HepG2 (cell line): Measurements from ENCODE around the gene GSK3B. TPM values are rescaled to one million over a fixed set of nuclear protein-coding genes. Genes with fewer than 3 reads are reported as not detected.
A peak's percentile ranks its signal among the peaks of the same experiment; 100 is the strongest.

Experiments used
- BRD4 ChIP-seq: sonication (generic); formaldehyde crosslinking; IDR thresholded peaks from 2 replicates; pipeline ENCODE4 v1.4.0; 2020; ENCODE audit warnings: missing genetic modification reagents
- LRRFIP1 ChIP-seq: sonication (generic); formaldehyde crosslinking; conservative IDR thresholded peaks from 2 replicates; pipeline ENCODE4 v1.4.0; 2020; ENCODE audit warnings: missing genetic modification reagents
- NR3C1 ChIP-seq: sonication (generic); formaldehyde crosslinking; IDR thresholded peaks from 2 replicates; pipeline ENCODE4 v1.4.0; 2020; ENCODE audit warnings: missing genetic modification reagents
- SALL1 ChIP-seq: sonication (generic); formaldehyde crosslinking; IDR thresholded peaks from 2 replicates; pipeline ENCODE4 v1.8.0; 2022; ENCODE audit warnings: mild to moderate bottlenecking, missing genetic modification reagents
- SATB2 ChIP-seq: sonication (generic); formaldehyde crosslinking; IDR thresholded peaks from 2 replicates; pipeline ENCODE4 v1.5.0; 2020; ENCODE audit warnings: missing genetic modification reagents
- TBL1XR1 ChIP-seq: fragments of 150-350 bp; IDR thresholded peaks from 2 replicates; pipeline ENCODE4 v1.6.1; 2014; ENCODE audit warnings: borderline replicate concordance, low read length; ENCODE audit not compliant: partially characterized antibody
- ZNF124 ChIP-seq: sonication (generic); formaldehyde crosslinking; IDR thresholded peaks from 2 replicates; pipeline ENCODE4 v1.4.0; 2020; ENCODE audit warnings: missing genetic modification reagents
- ZNF619 ChIP-seq: sonication (generic); formaldehyde crosslinking; IDR thresholded peaks from 2 replicates; pipeline ENCODE4 v1.4.0; 2020; ENCODE audit warnings: mild to moderate bottlenecking, missing genetic modification reagents
- polyA plus RNA-seq, 8 experiments: library from polyadenylated mRNA; depleted of rRNA in 3 of 8; stranded (reverse) in 7 of 8; unstranded in 1 of 8; fragments of >200 nt; fragmentation: Illumina TruSeq in 4 of 8; extraction: Trizol in 4 of 8; gene quantifications; 2 replicates each; pipeline versions ENCODE4 v1.2.1 to v1.2.3, GENCODE V29; 2011 to 2016; ENCODE audit warnings: low read depth in 4 of 8, missing spikeins in 1 of 8, mixed read lengths in 1 of 8; ENCODE audit not compliant: insufficient read depth in 1 of 8
- total RNA-seq, 5 experiments: library from RNA; depleted of rRNA; stranded (reverse); fragments of >200 nt; fragmentation: Illumina TruSeq; extraction: Trizol; gene quantifications; 2 replicates each; pipeline ENCODE4 v1.2.3, GENCODE V29; 2016; ENCODE audit warnings: low read depth in 1 of 5
- TF ChIP-seq, protein P1 (sequence below), 2 experiments: IDR thresholded peaks; 2 replicates each; pipeline ENCODE4 v1.6.1; 2011 to 2012; ENCODE audit warnings: low read length in 2 of 2, borderline replicate concordance in 1 of 2, low read depth in 1 of 2, mild to moderate bottlenecking in 1 of 2, moderate library complexity in 1 of 2
- TF ChIP-seq, protein P2 (sequence below): IDR thresholded peaks from 2 replicates; pipeline ENCODE4 v1.6.1; 2016; ENCODE audit warnings: low read depth
- TF ChIP-seq, protein P3 (sequence below): IDR thresholded peaks from 2 replicates; pipeline ENCODE4 v1.6.1; 2012; ENCODE audit warnings: low read depth, low read length, improper control_type of control experiment
- TF ChIP-seq, protein P4 (sequence below): IDR thresholded peaks from 2 replicates; pipeline ENCODE4 v1.6.1; 2016; ENCODE audit warnings: low read depth, missing genetic modification reagents, missing compliant biosample characterization

GSK3B gene
- total and polyA plus RNA-seq, 2 of the 13 experiments (the other 11 are each of a cell fraction or from before 2014, with no cell fraction given) = 22.3 to 30.1 TPM

DNA sequence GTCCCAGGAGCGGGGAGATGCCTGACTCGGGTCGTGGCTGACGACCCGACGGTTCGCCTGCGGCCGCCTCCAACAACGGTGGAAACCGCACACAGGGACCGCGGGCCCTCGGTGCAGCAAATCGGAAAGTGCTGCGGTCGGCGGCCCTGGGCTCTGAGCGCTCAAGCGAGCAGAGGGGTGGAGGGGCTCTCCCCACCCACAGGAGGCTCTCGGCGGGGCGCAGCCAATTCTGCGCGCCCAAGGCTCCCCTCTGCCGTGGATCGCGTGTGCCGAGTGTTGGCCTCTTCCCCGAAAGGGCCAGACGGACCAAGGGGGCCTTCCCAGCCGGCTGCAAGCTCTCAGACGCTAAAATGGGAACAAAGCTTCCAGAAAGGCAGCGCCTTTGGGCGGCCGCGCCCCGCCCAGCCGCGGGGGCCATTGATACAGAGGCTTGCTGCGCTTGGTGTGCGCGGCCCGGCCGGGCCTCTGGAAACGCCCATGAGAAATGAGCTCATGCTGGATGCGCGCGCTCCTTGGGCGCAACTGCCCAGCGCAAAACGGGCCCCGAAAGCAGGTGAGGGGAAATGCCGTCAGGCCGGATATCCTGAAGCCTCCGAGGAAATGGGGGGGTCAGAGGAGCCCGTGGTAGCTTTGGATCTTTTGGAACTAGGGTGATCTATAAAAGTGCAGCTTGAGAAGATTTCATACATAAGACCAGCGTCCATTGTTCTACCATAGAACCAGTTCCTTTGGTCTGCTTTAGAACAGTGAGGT is 1.2 kb upstream of the GSK3B start (continued):
- TF ChIP-seq, protein P1, sequence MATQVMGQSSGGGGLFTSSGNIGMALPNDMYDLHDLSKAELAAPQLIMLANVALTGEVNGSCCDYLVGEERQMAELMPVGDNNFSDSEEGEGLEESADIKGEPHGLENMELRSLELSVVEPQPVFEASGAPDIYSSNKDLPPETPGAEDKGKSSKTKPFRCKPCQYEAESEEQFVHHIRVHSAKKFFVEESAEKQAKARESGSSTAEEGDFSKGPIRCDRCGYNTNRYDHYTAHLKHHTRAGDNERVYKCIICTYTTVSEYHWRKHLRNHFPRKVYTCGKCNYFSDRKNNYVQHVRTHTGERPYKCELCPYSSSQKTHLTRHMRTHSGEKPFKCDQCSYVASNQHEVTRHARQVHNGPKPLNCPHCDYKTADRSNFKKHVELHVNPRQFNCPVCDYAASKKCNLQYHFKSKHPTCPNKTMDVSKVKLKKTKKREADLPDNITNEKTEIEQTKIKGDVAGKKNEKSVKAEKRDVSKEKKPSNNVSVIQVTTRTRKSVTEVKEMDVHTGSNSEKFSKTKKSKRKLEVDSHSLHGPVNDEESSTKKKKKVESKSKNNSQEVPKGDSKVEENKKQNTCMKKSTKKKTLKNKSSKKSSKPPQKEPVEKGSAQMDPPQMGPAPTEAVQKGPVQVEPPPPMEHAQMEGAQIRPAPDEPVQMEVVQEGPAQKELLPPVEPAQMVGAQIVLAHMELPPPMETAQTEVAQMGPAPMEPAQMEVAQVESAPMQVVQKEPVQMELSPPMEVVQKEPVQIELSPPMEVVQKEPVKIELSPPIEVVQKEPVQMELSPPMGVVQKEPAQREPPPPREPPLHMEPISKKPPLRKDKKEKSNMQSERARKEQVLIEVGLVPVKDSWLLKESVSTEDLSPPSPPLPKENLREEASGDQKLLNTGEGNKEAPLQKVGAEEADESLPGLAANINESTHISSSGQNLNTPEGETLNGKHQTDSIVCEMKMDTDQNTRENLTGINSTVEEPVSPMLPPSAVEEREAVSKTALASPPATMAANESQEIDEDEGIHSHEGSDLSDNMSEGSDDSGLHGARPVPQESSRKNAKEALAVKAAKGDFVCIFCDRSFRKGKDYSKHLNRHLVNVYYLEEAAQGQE (IDR thresholded peaks at IDR 0.05; ENCODE audit: borderline replicate concordance in 1 of 2, low read depth in 1 of 2, low read length in 2 of 2) = peak in 1 of 2 experiments; percentile 58; a peak in 2 of 4 replicates
- TF ChIP-seq, protein P2, sequence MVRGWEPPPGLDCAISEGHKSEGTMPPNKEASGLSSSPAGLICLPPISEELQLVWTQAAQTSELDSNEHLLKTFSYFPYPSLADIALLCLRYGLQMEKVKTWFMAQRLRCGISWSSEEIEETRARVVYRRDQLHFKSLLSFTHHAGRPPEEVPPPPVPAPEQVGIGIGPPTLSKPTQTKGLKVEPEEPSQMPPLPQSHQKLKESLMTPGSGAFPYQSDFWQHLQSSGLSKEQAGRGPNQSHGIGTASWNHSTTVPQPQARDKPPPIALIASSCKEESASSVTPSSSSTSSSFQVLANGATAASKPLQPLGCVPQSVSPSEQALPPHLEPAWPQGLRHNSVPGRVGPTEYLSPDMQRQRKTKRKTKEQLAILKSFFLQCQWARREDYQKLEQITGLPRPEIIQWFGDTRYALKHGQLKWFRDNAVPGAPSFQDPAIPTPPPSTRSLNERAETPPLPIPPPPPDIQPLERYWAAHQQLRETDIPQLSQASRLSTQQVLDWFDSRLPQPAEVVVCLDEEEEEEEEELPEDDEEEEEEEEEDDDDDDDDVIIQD (CRISPR knock-in tag) = peak; percentile 33; the same call in 1 of the 2 replicates
- no peak for TF ChIP-seq LRRFIP1
- TF ChIP-seq SALL1 (CRISPR knock-in tag) = peak; percentile 55
- no peak for TF ChIP-seq NR3C1 (CRISPR knock-in tag)
- no peak; the same call in 1 of the 2 replicates for TF ChIP-seq SATB2 (CRISPR knock-in tag)
- TF ChIP-seq TBL1XR1 = peak; percentile 23
- TF ChIP-seq, protein P3, sequence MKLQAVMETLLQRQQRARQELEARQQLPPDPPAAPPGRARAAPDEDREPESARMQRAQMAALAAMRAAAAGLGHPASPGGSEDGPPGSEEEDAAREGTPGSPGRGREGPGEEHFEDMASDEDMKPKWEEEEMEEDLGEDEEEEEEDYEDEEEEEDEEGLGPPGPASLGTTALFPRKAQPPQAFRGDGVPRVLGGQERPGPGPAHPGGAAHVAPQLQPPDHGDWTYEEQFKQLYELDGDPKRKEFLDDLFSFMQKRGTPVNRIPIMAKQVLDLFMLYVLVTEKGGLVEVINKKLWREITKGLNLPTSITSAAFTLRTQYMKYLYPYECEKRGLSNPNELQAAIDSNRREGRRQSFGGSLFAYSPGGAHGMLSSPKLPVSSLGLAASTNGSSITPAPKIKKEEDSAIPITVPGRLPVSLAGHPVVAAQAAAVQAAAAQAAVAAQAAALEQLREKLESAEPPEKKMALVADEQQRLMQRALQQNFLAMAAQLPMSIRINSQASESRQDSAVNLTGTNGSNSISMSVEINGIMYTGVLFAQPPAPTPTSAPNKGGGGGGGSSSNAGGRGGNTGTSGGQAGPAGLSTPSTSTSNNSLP = no peak
- TF ChIP-seq BRD4 (CRISPR knock-in tag) = peak; percentile 97
- peak; percentile 55; the same call in 1 of the 2 replicates for TF ChIP-seq ZNF124 (CRISPR knock-in tag)
- TF ChIP-seq, protein P4, sequence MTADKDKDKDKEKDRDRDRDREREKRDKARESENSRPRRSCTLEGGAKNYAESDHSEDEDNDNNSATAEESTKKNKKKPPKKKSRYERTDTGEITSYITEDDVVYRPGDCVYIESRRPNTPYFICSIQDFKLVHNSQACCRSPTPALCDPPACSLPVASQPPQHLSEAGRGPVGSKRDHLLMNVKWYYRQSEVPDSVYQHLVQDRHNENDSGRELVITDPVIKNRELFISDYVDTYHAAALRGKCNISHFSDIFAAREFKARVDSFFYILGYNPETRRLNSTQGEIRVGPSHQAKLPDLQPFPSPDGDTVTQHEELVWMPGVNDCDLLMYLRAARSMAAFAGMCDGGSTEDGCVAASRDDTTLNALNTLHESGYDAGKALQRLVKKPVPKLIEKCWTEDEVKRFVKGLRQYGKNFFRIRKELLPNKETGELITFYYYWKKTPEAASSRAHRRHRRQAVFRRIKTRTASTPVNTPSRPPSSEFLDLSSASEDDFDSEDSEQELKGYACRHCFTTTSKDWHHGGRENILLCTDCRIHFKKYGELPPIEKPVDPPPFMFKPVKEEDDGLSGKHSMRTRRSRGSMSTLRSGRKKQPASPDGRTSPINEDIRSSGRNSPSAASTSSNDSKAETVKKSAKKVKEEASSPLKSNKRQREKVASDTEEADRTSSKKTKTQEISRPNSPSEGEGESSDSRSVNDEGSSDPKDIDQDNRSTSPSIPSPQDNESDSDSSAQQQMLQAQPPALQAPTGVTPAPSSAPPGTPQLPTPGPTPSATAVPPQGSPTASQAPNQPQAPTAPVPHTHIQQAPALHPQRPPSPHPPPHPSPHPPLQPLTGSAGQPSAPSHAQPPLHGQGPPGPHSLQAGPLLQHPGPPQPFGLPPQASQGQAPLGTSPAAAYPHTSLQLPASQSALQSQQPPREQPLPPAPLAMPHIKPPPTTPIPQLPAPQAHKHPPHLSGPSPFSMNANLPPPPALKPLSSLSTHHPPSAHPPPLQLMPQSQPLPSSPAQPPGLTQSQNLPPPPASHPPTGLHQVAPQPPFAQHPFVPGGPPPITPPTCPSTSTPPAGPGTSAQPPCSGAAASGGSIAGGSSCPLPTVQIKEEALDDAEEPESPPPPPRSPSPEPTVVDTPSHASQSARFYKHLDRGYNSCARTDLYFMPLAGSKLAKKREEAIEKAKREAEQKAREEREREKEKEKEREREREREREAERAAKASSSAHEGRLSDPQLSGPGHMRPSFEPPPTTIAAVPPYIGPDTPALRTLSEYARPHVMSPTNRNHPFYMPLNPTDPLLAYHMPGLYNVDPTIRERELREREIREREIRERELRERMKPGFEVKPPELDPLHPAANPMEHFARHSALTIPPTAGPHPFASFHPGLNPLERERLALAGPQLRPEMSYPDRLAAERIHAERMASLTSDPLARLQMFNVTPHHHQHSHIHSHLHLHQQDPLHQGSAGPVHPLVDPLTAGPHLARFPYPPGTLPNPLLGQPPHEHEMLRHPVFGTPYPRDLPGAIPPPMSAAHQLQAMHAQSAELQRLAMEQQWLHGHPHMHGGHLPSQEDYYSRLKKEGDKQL = no peak
- no peak for TF ChIP-seq ZNF619 (CRISPR knock-in tag)
